ENCODE measurements around the gene NHEJ1. TPM values are rescaled to one million over a fixed set of nuclear protein-coding genes. Genes with fewer than 3 reads are reported as not detected.
"Not testable (repeated sequence)": the region's sequence is repeated elsewhere in the genome, so short reads cannot be mapped to it uniquely, and the experiment has no call there.

NHEJ1 gene
- total RNA-seq, 5 donors from 2014 or later (not counting 1 experiment from before 2014, with no cell fraction given), result 17.3 to 21.1 (median 18.2) TPM

DNA sequence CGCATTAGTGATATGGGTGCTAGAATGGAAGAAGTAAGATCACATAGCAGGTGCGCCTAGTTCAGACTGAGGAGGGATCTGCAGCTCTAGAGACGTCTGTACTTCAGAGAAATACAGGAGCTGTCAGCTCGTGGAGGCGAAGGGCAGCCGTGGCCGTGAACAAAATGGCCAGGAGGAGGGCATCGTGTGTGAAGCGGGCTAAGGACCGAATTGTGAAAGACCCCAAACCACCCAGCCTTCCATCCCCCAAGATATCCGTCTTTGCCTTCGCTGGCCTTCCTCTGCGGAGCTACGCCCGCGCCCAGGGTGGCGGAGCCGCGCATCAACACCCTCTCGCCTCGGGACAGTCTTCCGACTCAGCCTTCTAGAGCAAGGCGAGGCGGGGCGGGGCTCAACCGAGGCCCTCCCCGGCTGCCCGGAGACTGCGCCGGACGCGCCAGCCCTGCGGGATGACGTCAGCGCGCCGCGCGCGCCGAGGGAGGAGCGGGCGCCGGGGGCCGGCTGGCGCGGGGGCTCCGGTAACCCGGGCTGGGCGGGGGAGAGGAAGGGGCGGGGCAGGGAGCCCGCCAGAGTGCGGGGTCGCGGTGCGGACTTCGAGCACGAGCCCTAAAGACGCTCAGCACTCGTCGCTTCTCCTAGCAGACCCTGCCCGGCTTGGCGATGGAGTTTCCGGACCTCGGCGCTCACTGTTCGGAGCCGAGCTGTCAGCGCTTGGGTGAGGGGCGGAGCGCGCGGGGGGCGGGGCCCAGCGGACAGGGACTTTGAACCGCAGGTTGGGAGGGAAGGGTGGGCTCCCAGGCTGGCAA, 45.9 kb upstream of the NHEJ1 start, which contains the start of gene ZFAND2B:
Gene ZFAND2B (plus strand): TSS at position 455 of the 806 bp plus-strand sequence. CDS start 206 bp downstream, at position 661.
- H3K27ac ChIP-seq (ENCODE audit: low read length), result peak within 1 kb of the TSS; percentile 86
- H3K27me3 ChIP-seq (replicated peaks in 1 of 2; ENCODE audit: control insufficient read depth in 2 of 2, extremely low read depth in 1 of 2, insufficient read depth in 2 of 2, low read length in 1 of 2), result no peaks in the 10 kb centered on the region
- Mint-ChIP-seq H3K27me3 (no peaks in the 10 kb centered on the region), H3K4me3 (peak within 1 kb of the TSS; percentile 84 to 90 (median 86)), H3K9me3 (no peaks in the 10 kb centered on the region), H3K27ac (peak within 1 kb of the TSS; percentile 95 to 99), H3K4me1 (peaks cover 45 to 49% (median 45%) of the 10 kb centered on the region in 3 donors), H3K36me3 (peaks cover 4% of the 10 kb centered on the region)
- ATAC-seq (replicated peaks in 1 of 4), result peak; percentile 92 to 96 (median 94)
- DNase-seq, result peak; percentile 87 to 97 (median 93)
- under 1% methylated on average over 66 of the region's 76 CpGs for WGBS (ENCODE audit: insufficient coverage)
- peaks cover 0 to 27% of the 10 kb centered on the region in 2 donors for H3K36me3 ChIP-seq (ENCODE audit: control insufficient read depth in 2 of 2, extremely low read depth in 1 of 2, insufficient read depth in 1 of 2, low read length in 1 of 2)
- peaks cover 14 to 54% of the 10 kb centered on the region in 2 experiments for H3K4me1 ChIP-seq (ENCODE audit: control insufficient read depth in 1 of 2, extremely low read depth in 1 of 2, insufficient read depth in 2 of 2, low read length in 2 of 2)
- no peaks in the 10 kb centered on the region for H3K9me3 ChIP-seq
- peak within 1 kb of the TSS; percentile 70 to 80 for H3K4me3 ChIP-seq (ENCODE audit: control insufficient read depth in 1 of 2, extremely low read depth in 1 of 2, low read length in 1 of 2)
- CTCF ChIA-PET, result interaction anchor here (0.6 to 1.9 kb wide), 14 partner anchors 9 to 980 kb away, joined by 3 to 11 read pairs (median 4); partner anchors contain the start of genes ABCB6 (in 1 of the 2), ANKZF1 (in 1 of the 2), ATG9A (in 1 of the 2) and CNPPD1 (in 1 of the 2)
- POLR2A ChIA-PET, result interaction anchor here (0.6 to 1.1 kb wide), 11 partner anchors 9 to 48 kb away, joined by 3 to 9 read pairs (median 3); partner anchors contain the start of genes ANKZF1 (in 1 of the 2), ATG9A (in 1 of the 2), CNPPD1 (in 1 of the 2) and GLB1L (in 1 of the 2)

DNA sequence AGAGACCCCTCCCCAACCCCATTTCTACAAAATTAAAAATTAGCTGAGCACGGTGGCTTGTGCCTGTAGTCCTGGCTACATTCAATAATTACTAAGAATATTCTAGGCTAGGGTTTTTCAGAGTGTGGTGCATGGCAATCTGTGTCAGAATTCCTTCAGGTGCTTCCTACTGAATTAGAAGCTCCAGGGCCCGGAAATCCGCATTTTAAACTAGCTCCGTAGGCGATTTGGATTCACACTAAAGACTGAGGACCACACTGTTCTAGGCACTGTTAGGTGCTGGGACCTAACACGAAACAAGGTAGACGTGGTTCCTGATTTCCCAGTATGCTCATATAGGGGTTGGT, 45.3 kb upstream of the NHEJ1 start:
- ATAC-seq (replicated peaks in 1 of 4), result no peak
- 37% methylated on average over 6 of the region's 7 CpGs for WGBS (ENCODE audit: insufficient coverage)
- H3K4me3 ChIP-seq (ENCODE audit: control insufficient read depth in 1 of 2, extremely low read depth in 1 of 2, low read length in 1 of 2), result peak overlapping the region; percentile 70 to 80
- DNase-seq, result no peak
- peaks cover 0 to 27% of the 10 kb centered on the region in 2 donors for H3K36me3 ChIP-seq (ENCODE audit: control insufficient read depth in 2 of 2, extremely low read depth in 1 of 2, insufficient read depth in 1 of 2, low read length in 1 of 2)
- Mint-ChIP-seq H3K27me3 (no peaks in the 10 kb centered on the region), H3K4me1 (peaks cover 39 to 44% (median 40%) of the 10 kb centered on the region in 3 donors), H3K9me3 (no peaks in the 10 kb centered on the region), H3K27ac (peak overlapping the region; percentile 95 to 99), H3K4me3 (peak overlapping the region; percentile 84 to 90 (median 86)), H3K36me3 (peaks cover 4% of the 10 kb centered on the region)
- CTCF ChIA-PET, result interaction anchor here (0.7 to 1.9 kb wide), 11 partner anchors 9 to 226 kb away, joined by 3 to 11 read pairs (median 4); partner anchors contain the start of genes ABCB6 (in 1 of the 2), ANKZF1 (in 1 of the 2), ATG9A (in 1 of the 2) and CNPPD1 (in 1 of the 2)
- POLR2A ChIA-PET, result interaction anchor here (0.6 to 1.0 kb wide), 8 partner anchors 9 to 49 kb away, joined by 3 to 7 read pairs (median 4); partner anchors contain the start of genes ANKZF1 (in 1 of the 2), ATG9A (in 1 of the 2) and CNPPD1 (in 1 of the 2)
- H3K9me3 ChIP-seq, result no peaks in the 10 kb centered on the region
- H3K27ac ChIP-seq (ENCODE audit: low read length), result peak overlapping the region; percentile 86
- peaks cover 14 to 50% of the 10 kb centered on the region in 2 experiments for H3K4me1 ChIP-seq (ENCODE audit: control insufficient read depth in 1 of 2, extremely low read depth in 1 of 2, insufficient read depth in 2 of 2, low read length in 2 of 2)
- no peaks in the 10 kb centered on the region for H3K27me3 ChIP-seq (replicated peaks in 1 of 2; ENCODE audit: control insufficient read depth in 2 of 2, extremely low read depth in 1 of 2, insufficient read depth in 2 of 2, low read length in 1 of 2)

DNA sequence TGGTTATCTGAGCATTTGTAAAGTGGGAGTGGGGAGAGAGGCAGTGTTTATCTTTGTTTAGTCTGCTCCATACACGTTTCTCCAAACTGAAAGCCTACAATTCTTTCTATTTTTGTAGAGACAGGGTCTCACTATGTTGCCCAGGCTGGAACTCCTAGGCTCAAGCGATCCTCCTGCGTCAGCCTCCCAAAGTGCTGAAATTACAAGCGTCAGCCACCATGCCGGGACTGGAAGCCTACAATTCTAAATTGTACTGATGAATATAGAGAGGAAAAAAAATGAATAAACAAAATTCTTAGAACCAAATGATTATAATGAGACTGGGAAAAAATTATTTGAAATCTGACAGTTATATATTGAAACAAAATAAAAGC, 44.5 kb upstream of the NHEJ1 start:
- CTCF ChIA-PET, result no interaction called here
- Mint-ChIP-seq H3K36me3 (peaks cover 4% of the 10 kb centered on the region), H3K27me3 (no peaks in the 10 kb centered on the region), H3K4me3 (peak overlapping the region in 2 of 3 donors; percentile 34 to 90), H3K9me3 (no peaks in the 10 kb centered on the region), H3K4me1 (peaks cover 39 to 45% (median 39%) of the 10 kb centered on the region in 3 donors), H3K27ac (peak overlapping the region; percentile 70 to 72)
- DNase-seq (no peak), ATAC-seq (replicated peaks in 1 of 4) (no peak)
- no peak overlapping the region for H3K4me3 ChIP-seq (ENCODE audit: control insufficient read depth in 1 of 2, extremely low read depth in 1 of 2, low read length in 1 of 2)
- H3K4me1 ChIP-seq (ENCODE audit: control insufficient read depth in 1 of 2, extremely low read depth in 1 of 2, insufficient read depth in 2 of 2, low read length in 2 of 2), result peaks cover 14 to 44% of the 10 kb centered on the region in 2 experiments
- POLR2A ChIA-PET, result interaction anchor here (0.6 to 0.7 kb wide), 4 partner anchors 23 to 48 kb away, joined by 3 to 5 read pairs (median 4); no protein-coding TSS in a partner anchor
- peaks cover 0 to 27% of the 10 kb centered on the region in 2 donors for H3K36me3 ChIP-seq (ENCODE audit: control insufficient read depth in 2 of 2, extremely low read depth in 1 of 2, insufficient read depth in 1 of 2, low read length in 1 of 2)
- no peak overlapping the region for H3K27ac ChIP-seq (ENCODE audit: low read length)
- H3K27me3 ChIP-seq (replicated peaks in 1 of 2; ENCODE audit: control insufficient read depth in 2 of 2, extremely low read depth in 1 of 2, insufficient read depth in 2 of 2, low read length in 1 of 2), result no peaks in the 10 kb centered on the region
- 100% methylated on average over 2 of the region's 5 CpGs for WGBS (ENCODE audit: insufficient coverage)
- no peaks in the 10 kb centered on the region for H3K9me3 ChIP-seq

DNA sequence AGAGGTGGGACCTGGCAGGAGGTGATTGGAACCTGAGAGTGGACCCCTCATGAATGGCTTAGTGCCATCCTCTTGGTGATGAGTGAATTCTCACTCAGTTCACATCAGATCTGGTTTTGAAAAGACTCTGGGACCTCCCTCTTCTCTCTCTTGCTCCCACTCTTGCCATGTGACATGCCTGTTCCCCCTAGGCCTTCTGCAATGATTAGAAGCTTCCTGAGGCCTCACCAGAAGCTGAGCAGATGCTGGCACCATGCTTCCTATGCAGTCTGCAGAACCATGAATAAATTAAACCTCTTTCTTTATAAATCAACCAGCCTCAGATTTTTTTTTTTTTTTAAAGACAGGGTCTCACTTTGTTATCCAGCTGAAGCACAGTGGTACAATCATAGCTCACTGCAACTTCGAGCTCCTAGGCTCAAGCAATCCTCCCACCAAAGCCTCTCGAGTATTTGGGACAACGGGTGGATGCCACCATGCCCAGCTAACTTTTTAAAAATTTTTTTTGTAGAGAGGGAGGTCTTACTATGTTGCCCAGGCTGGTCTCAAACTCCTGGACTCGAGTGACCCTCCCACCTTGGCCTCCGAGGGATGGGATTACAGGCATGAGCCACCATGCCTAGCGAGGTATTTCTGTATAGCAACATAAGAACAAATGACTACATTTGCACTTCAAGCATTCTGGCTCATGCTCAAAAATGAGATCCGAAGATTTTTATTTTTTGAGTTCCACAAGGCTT, 44.0 kb upstream of the NHEJ1 start:
- peaks cover 0 to under 1% of the 10 kb centered on the region in 2 donors for H3K27me3 Mint-ChIP-seq
- peaks cover 0 to under 1% of the 10 kb centered on the region in 2 experiments for H3K27me3 ChIP-seq (replicated peaks in 1 of 2; ENCODE audit: control insufficient read depth in 2 of 2, extremely low read depth in 1 of 2, insufficient read depth in 2 of 2, low read length in 1 of 2)
- peaks cover 36 to 40% (median 37%) of the 10 kb centered on the region in 3 donors for H3K4me1 Mint-ChIP-seq
- peak overlapping the region; percentile 55 to 72 for H3K27ac Mint-ChIP-seq
- DNase-seq (no peak), ATAC-seq (replicated peaks in 1 of 4) (no peak)
- peaks cover 14 to 43% of the 10 kb centered on the region in 2 experiments for H3K4me1 ChIP-seq (ENCODE audit: control insufficient read depth in 1 of 2, extremely low read depth in 1 of 2, insufficient read depth in 2 of 2, low read length in 2 of 2)
- no peak overlapping the region for H3K4me3 Mint-ChIP-seq
- ChIA-PET CTCF (no interaction called here), POLR2A (interaction anchor here (0.6 kb wide), 3 partner anchors 32 to 47 kb away, joined by 3 to 5 read pairs (median 5); no protein-coding TSS in a partner anchor)
- H3K36me3 ChIP-seq (ENCODE audit: control insufficient read depth in 2 of 2, extremely low read depth in 1 of 2, insufficient read depth in 1 of 2, low read length in 1 of 2), result peaks cover 0 to 22% of the 10 kb centered on the region in 2 donors
- H3K9me3 ChIP-seq, result no peaks in the 10 kb centered on the region
- no peak overlapping the region for H3K27ac ChIP-seq (ENCODE audit: low read length)
- H3K4me3 ChIP-seq (ENCODE audit: control insufficient read depth in 1 of 2, extremely low read depth in 1 of 2, low read length in 1 of 2), result no peak overlapping the region
- peaks cover 4% of the 10 kb centered on the region for H3K36me3 Mint-ChIP-seq
- H3K9me3 Mint-ChIP-seq, result no peaks in the 10 kb centered on the region
- WGBS (ENCODE audit: insufficient coverage), result 80% methylated on average over 1 of the region's 7 CpGs

DNA sequence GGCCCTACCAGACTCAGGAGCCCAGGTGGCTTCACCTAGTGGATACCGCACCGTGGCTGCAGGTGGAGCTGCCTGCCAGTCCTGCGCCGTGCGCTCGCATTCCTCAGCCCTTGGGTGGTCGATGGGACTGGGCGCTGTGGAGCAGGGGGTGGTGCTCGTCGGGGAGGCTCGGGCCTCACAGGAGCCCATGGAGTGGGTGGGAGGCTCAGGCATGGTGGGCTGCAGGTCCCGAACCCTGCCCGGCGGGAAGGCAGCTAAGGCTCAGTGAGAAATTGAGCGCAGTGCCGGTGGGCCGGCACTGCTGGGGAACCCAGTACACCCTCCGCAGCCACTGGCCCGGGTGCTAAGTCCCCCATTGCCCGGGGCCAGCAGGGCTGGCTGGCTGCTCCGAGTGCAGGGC, 40.7 kb upstream of the NHEJ1 start:
- POLR2A ChIA-PET; H3K27me3 ChIP-seq (replicated peaks in 1 of 2; ENCODE audit: control insufficient read depth in 2 of 2, extremely low read depth in 1 of 2, insufficient read depth in 2 of 2, low read length in 1 of 2); H3K36me3 ChIP-seq (ENCODE audit: control insufficient read depth in 2 of 2, extremely low read depth in 1 of 2, insufficient read depth in 1 of 2, low read length in 1 of 2); H3K36me3 Mint-ChIP-seq; H3K4me3 Mint-ChIP-seq; DNase-seq; H3K27me3 Mint-ChIP-seq; H3K27ac ChIP-seq (ENCODE audit: low read length); H3K9me3 Mint-ChIP-seq; ATAC-seq (replicated peaks in 1 of 4); H3K4me3 ChIP-seq (ENCODE audit: control insufficient read depth in 1 of 2, extremely low read depth in 1 of 2, low read length in 1 of 2); H3K27ac Mint-ChIP-seq; H3K9me3 ChIP-seq: not testable (repeated sequence)
- peaks cover 0 to 22% of the 10 kb centered on the region in 2 experiments for H3K4me1 ChIP-seq (ENCODE audit: control insufficient read depth in 1 of 2, extremely low read depth in 1 of 2, insufficient read depth in 2 of 2, low read length in 2 of 2)
- peaks cover 21 to 24% (median 21%) of the 10 kb centered on the region in 3 donors for H3K4me1 Mint-ChIP-seq
- CTCF ChIA-PET, result interaction anchor here in 1 of 2 donors (0.6 kb wide), 1 partner anchor 294 kb away, joined by 3 read pairs; no protein-coding TSS in a partner anchor
- 85% methylated on average over 8 of the region's 21 CpGs for WGBS (ENCODE audit: insufficient coverage)
